M059J (cell line): ENCODE measurements around the gene EFNB2. TPM values are rescaled to one million over a fixed set of nuclear protein-coding genes. Genes with fewer than 3 reads are reported as not detected.

Experiments used
- DNase-seq: peaks from one replicate; pipeline ENCODE4 v3.0.0-alpha.2; 2012; ENCODE audit warnings: low read depth
- total RNA-seq: library from RNA; depleted of rRNA; stranded (reverse); fragments of >200 nt; shearing (Covaris generic); gene quantifications from 2 replicates; pipeline ENCODE4 v1.2.3, GENCODE V29; 2014

The EFNB2 gene
- total RNA-seq, 1 experiment from 2014 or later: 32.2 TPM

DNA sequence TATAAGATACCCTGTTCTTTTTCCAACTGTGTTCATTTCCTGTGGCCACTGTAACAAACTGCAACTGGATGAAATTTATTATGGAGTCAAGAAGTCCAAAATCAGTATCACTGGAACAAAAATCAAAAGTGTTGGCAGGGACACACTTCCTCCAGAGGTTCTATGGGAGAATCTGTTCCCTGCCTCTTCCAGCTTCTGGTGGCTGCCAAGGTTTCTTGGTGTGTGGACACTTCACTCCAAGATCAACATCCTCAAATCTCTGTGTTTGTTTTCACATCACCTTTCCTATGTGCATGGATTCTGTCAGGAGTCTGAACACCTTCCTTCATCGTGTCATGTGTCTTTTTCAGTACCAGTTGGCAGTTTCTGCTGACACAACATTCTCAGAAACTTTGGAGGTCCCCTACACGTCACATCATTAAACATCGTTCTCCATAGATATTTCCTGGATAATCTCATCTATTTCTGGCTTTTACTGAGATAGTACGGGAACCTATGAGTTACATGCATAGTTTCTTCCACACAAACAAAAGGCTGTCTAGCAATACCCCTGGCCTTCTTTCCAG lies 15.2 kb upstream of the EFNB2 start:
- no peak for DNase-seq

DNA sequence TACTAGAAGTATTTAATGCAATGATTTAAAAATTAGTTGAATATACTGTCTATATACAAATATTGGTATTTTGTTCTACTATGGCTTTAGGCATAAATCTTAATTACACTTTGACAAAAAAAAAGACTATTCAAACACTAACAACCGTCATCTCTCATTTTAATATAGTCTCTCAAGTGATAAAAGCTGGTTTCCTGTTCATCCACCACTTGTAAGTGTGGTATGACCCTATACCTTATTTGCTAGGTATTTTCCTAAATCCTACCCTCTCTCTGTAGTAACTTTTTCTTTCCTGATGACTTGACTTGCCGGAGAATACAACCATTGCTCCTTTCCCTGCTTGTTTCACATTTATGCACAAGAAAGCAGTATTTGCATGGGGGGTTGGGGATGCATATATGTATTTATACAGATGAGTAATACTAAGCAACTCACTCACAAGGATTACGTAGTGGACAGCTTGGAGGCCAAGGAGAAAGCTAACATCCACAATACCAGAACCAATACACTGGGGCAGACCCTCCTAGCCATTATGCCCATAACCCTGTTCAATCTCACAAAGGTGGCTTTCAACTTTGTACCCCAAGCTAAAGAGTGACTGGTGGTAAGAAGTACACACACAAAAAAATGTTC lies 12.7 kb upstream of the EFNB2 start:
- DNase-seq: no peak

DNA sequence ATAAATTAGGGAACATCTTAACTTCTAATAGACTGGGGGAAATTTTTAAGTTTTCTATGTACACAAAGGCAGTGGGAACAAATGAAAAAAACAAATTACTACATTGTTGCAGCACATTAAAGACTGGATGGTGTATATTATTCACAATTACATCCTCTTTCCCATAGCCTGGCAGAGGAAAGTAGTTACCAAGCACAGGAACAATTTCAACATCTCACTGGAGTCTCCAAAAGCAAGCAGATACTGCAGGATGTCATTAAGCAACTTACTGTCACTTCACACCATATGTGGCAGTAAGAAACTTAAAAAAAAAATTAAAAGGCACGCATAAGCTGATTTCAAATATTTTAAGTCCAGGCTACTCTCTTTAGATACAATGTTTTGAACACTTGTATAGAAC lies 6.4 kb upstream of the EFNB2 start:
- DNase-seq: no peak

DNA sequence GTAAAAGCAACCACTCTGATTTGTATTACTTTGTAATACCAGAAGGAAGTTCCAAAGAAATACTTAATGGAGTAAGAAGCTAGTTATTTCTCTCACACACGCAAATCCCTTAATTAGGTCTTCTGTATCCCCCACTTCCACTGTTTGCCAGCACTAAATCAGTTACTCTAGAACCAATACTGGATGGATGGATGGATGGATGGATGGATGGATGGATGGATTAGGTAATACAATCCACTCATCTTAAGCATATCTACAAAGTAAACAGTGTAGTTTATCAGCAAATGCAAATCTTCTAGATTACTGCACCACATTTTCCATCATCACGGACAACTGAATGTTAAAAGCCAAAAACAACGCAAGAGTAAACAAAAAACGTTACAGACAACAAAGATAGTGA lies 5.2 kb upstream of the EFNB2 start:
- no peak for DNase-seq

DNA sequence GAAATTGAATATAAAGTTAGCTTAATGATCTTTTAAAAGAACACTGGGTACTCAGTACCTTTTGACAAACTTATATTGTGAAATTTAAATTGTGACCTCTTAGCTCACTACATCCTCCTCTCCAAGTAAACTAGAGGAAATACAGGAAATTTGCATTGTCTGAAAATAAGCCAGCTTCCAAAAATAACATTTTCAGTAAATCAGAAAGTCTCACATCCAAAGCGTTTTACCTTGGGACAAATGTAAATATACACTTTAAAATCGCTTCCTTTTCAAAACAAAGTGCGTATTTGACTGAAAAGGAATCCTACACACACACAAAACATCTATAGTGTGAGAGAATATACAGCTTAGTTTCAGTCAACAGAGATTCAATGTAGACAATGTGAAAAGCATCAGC lies 2.1 kb upstream of the EFNB2 start:
- DNase-seq: no peak

DNA sequence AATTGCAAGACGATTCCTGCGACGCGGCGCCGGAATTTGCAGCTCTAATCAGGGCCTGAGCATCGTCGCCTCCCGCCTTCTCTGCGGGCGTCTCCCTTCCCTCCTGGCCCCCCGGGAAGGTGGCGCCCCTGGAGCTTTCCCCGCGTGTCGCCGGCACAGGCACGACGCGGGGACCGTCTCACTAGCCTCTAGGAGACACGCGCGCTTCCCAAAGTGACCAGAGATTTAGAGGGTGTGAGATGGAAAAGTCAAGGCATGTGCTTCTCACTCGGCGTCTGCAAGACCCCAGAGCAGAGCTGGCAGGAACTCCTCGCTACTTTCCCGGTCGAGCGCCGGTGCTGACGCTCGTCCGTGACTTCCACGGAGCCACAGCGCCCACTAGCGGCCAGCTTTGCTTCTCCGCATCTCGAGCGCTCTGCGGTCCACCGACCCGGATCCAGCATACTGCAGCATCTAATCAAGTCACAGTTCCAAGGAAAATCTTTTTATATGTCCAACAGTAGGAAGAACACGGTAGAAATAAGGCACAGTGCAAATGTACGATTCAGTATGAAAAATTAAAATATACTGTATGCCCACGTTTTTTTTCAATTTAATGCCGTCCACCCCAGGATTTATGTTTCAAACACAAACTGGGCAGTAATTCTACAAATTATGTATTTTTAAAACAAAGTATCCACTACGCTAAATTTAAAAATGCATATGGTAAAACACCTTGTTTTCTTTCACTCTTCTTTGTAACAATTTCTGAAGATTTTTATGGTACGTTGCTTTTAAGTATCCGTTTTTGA lies 977 bp upstream of the EFNB2 start:
- DNase-seq: peak; percentile 79

DNA sequence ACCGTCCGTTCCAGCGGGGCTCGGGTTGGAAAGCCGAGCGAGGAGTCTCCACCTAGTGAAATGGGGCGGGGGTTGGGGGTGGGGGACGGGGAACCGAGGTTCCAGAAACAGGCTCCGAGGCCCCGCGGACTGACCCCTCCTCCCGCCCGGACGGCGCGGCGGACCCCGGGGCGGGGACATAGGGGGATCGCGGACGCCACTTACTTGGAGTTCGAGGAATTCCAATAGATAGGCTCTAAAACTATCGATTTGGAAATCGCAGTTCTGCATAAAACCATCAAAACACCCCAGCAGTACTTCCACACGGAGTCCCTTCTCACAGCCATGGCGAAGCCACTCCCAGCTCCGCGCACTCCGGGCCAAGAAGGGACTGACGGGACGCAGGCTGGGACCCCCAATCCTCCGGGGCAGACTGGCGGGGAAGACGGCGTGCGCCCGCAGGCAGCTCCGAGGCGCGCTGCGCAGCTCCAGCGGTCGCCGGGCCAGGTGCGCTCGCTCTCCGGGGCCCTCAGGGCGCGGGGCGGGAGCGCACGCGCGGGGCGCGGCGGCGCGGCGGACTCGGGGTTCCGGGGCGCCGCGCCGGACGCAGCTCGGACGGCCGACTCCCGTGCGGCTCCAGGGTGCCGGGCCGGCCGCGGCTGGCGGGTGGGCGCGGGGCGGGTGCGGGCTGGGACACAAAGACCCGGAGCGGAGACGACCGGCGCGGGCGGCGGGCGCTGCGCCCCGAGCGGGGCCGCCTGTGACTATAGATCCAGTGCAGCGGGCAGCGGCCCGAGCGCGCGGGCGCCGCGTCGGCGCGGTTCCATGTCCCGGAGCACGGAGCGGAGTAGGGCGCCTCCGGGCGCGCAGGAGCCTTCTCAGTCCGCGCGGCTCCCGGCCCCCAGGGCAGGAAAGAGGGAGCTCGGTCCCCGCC lies 567 bp downstream of the EFNB2 start:
- DNase-seq: peak; percentile 19

DNA sequence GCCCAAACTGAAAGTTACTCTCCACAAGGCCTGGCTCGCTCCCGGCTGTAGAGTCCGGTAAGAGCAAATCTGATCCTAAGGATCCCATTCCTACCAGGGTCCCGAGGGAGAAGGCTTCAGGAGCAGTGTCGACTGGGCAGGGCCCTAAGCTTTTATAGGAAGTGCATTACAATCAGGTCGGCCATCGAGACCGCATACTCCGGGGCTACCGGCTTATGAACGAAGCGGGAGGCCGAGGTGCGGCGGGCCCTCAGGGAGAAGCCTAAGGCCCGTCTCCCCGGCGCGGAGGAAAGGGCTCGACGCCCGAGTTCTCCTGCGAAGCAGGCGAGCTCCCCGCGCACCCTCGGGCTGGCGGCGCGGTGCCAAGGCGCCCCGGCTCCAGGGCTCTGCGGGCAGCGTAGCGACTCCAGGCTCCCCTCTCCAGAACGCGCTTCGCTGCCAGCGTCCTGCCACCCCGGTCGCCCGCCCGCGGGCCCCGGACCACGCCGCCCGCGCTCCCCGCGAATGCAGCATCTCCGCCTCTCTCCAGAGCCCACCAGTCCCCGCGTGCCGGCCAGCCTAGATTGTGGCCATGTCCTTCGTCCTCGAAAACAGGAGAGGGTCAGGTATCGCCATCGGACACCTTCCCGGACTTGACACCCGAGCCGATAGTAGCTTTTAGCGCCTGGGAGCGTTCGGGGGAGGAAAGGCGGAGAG lies 1.4 kb downstream of the EFNB2 start:
- peak; percentile 68 for DNase-seq

DNA sequence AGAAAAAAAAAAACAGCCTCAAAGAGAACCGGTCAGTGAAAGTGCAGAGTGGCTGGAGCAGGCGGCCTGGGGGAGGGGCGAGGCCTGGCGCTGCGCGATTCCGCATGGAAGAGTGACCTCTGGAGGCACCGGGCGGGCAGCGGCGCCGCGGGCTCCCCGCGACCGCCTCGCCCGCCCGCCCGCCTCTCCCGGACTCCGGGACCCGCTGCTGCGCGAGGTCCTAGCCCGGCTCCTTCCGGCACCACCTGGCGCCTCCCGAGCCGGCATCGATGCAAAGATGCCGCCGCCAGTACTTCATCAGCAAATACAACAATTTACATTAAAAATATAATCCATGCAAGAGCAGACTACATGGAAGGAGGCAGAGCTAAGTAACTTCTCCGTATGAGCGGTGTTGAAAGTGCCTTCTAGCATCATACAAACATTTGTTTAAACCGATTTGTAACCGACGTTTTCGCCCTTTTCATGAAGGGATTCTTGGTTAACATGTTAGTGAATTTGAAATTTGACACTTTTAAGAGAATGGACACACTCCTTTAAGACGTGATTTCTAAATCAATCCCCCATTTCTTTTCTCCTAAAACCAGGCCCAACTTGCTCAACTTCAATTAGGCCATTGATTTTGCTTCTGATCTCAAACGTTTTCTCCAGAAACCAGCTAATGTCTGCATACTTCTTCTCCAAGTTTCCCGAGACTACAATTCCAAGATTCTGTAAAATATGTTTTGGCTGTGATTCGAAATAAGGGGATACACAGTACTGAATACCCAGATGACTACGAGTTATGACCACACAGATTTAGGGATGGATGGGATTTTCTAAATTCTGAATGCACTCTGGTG lies 2.1 kb downstream of the EFNB2 start:
- DNase-seq: peak; percentile 75

DNA sequence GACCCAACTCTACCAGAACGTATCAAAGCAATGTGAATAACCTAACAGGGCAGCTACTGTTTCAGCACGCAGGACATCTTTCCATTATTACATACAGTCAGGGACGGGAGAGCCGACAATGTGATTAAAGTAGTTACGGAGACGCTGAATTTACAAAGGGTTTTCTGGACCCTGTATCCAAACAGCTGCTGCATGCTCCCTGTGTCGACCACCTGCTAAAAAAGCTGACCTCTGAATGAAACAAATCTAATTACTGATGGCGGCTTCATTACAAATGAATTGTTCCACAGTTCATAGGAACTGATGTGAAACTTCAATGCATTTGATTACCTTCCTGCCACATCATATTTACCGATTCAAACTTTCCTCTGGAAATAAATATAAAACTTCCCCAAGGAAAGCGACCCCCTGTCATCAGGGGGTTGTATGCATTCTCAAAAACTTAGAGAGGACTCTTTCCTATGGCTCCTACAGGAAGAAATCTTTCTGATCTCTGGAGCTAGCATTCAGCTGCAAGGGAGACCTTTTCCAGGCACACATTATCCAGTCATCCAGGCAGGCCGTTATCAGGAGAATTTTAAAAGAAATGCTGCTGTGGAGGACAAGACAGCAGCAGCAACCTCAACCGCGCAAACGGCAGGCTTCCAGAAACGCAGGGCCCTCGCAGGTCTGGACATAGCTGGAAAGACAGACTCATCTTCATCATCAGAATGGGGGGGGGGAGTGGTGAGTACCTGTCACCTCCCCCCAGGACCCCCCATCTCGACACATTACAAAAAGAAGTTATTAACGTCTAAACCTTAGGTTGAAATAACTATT lies 3.1 kb downstream of the EFNB2 start:
- DNase-seq: peak; percentile 49

DNA sequence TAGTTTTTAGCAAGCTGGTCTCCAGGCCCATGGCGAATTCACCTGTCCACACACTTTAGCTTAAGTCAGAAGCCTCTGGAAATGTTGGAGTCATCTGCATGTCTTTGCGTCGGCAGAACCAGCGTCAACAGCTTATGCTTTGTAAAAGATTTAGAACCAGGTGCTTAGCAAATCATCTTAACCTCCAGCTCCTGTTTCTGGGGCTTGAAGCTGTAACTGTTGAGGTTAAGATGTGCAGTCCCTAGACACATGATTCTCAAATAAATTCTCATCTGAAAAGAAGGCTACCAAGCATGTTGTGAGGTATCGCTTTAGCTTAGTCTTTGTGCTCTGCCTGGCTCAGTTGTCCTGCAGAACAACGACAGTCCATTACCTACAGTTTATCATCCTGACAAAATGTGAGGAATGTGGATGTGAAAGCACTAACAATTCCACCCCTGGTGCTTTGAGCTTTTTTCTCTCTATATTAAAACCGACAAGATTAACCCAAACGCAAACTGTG lies 4.4 kb downstream of the EFNB2 start:
- DNase-seq: no peak

DNA sequence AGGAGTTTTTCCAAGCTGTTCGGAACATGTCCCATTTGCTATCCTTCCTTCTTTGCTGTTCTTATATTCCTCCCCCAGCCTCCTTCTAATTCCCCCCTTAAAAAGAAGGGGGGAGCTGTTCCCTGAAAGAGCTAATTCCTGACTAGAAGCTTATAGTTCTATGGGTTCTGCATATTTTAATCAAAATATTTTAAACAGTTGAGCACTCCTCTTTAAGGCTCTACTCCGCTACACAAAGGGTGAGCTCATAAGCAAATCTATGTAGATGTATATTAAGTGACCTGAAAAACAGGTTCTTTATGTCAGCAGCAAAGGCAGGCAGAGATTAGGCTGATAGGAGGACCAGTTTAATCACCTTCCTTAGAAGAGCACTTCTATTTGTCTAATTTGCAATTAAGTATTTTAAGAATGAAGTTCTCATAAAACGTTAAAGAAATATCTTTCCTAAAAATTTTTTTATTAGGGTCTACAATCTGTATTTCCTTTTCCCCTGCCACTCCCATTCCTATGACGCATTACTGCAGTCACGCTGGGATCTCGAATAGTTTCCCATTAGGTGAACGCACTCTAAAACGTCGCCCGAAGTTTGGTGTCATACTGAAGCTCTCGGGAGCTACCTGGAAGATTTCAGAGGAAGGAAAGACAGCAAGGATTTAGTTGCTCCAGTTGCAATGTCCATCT lies 5.2 kb downstream of the EFNB2 start:
- no peak for DNase-seq

DNA sequence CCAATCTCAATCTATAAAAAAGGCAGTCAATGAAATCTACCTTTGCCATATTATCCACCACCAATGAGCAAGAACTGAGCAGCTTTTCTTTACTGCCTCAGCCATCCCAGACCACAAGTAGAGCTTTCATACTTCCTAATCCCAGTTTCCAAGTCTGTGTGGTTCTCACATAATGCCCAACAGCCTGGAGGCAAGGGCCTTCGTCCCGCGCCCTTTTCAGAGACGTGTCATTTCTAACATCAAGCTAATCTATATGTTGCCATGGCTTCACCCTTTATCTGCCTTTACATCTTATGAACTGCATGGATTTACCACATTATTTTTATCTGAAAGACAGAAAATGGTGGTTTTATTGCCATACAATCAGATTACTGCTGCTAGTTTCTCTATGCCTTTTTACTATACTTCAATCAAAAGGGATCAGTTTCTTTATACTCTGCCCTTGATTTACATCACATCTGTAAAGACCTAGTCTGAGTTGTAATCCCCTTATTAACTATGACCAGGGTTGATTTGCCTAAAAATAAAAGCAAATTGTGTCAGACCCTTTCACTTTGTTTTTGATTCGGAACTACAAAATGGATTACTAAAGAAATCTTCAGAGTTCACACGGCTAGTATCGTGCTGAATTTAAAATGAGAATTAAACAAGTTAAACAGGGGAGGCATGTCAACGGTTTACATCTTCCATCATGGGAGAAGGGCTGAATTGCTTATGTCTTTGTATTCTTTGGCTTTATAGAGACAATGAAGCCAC lies 5.9 kb downstream of the EFNB2 start:
- DNase-seq: no peak

DNA sequence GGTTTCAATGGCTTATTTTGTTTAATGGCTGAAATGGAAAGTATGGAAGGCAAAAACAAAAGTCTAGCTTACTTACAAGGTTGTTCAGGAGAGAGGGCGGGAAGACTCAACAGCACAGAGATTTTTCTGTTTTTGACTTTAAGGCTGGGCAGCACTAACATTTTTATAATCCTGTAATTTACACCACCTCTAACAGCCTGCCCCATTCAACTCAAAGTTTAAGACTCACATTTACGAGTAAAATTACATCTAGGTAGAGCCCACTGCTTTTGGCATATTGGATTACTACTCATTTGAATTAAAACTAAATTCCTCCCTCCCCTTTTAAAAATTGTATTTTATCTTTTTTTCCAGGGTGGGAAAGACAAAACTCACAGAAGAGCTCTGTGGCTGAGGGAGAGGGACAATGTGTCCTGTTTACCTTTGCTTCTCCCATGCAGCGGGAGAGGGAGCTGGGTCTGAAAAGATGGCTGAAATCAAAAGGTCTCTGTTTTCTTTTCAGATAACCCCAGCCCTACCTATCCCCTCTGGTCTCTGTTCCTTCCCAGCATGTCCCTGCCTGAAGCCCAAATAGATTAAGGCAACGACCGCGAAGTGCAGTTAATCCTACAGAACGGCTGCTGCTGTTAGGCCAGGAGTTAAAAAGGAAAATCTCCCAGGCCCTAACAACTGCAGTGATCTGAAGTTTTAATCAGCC lies 6.6 kb downstream of the EFNB2 start:
- no peak for DNase-seq

DNA sequence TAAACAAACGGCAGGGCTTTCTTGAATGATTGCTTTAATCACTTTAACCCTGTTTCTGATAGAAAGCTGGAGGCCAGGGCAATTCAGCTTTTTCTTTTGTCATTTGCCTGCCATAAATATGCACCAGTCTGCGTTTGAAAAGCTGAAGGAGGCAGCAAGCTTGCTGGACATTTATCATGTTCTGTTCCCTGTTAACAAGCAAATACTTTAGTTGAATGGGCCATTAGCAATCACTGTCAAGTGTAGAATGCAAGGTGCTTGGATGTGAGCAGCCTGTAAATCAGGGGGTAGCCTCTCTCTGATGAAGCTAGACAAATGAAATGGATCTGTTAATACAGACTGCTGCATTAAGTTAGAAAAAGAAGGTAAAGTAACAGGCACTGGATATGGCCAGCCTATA lies 7.6 kb downstream of the EFNB2 start:
- DNase-seq: no peak

DNA sequence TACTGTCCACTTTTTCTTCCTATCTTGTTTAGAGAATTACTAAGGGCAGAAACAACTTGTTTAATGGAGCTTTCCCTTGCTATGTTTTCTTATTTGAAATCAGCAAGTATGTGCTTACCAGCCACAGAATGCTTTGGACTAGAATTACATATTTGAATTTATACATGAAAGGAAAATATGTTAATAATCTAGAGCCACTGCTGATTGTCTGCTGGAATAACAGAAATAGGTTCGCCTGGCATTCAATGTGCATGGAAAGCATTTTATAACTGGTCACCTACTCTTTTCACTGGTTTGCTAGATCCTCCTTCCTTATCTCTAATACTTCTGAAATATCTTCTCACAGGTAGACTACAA lies 8.0 kb downstream of the EFNB2 start:
- no peak for DNase-seq

DNA sequence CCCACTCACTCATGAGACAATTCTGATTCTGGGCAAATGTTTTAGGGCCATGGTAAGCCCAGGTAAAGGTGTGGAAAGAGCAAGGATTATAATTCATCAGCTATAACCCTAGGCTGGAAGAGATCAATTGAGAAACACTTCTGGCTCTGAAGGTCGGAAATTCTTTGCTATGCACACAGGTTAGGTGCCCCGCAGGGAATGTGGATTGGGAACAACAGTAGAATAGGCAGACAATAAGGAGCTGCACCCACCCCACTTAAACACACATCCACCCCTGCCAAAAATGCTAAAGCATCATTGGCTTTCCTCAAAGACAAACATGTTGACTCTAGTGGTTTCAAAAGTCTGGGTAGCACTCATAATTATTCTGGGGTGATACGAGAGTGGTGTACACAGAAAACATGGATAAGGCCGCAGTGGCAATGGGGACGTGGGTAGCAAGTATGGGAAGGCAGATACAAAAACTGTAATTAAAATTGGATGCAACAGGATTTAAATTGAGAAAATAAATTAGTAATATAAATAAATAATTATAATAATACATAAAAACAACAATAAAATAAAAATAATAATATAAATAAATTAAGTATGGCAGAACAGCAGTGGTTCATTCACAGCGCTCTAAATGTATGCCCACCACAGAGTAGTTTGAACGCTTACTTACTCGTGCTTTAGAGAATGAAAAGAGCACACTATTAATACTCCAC lies 8.6 kb downstream of the EFNB2 start:
- no peak for DNase-seq
